ENCODE measurements around the gene NR5A2.

The NR5A2 gene

GRCh38 chr1:200075938-200076546 is 48.5 kb downstream of the NR5A2 start (continued):
- TF ChIP-seq ZNF366 (tag by site-specific recombination; conservative IDR thresholded peaks at IDR 0.05) = 0 out of 2 replicates have a peak, but pooled peaks have one; percentile 22
- TF ChIP-seq, protein P1, sequence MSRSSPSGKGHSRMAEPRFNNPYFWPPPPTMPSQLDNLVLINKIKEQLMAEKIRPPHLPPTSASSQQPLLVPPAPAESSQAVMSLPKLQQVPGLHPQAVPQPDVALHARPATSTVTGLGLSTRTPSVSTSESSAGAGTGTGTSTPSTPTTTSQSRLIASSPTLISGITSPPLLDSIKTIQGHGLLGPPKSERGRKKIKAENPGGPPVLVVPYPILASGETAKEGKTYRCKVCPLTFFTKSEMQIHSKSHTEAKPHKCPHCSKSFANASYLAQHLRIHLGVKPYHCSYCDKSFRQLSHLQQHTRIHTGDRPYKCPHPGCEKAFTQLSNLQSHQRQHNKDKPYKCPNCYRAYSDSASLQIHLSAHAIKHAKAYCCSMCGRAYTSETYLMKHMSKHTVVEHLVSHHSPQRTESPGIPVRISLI (tag by site-specific recombination; IDR thresholded peaks at IDR 0.05) = peak; percentile 80
- no peak for TF ChIP-seq GLIS1 (tag by site-specific recombination; IDR thresholded peaks at IDR 0.05)
- no peak for TF ChIP-seq RBAK (tag by site-specific recombination; IDR thresholded peaks at IDR 0.05)
- no peak for TF ChIP-seq ZSCAN23 (tag by site-specific recombination; IDR thresholded peaks at IDR 0.05)
- TF ChIP-seq ZFP69B (tag by site-specific recombination; IDR thresholded peaks at IDR 0.05) = no peak
- TF ChIP-seq, protein P2, sequence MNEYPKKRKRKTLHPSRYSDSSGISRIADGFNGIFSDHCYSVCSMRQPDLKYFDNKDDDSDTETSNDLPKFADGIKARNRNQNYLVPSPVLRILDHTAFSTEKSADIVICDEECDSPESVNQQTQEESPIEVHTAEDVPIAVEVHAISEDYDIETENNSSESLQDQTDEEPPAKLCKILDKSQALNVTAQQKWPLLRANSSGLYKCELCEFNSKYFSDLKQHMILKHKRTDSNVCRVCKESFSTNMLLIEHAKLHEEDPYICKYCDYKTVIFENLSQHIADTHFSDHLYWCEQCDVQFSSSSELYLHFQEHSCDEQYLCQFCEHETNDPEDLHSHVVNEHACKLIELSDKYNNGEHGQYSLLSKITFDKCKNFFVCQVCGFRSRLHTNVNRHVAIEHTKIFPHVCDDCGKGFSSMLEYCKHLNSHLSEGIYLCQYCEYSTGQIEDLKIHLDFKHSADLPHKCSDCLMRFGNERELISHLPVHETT (tag by site-specific recombination; IDR thresholded peaks at IDR 0.05) = no peak
- no peak for TF ChIP-seq ZNF148 (tag by site-specific recombination; IDR thresholded peaks at IDR 0.05; ENCODE audit: borderline replicate concordance)
- no peak for TF ChIP-seq ZNF19 (tag by site-specific recombination; IDR thresholded peaks at IDR 0.05; ENCODE audit: low read depth)
- TF ChIP-seq ZNF585B (tag by site-specific recombination; IDR thresholded peaks at IDR 0.05) = no peak
- peak; percentile 44; the same call in 1 of the 2 replicates for TF ChIP-seq EGR2 (tag by site-specific recombination; IDR thresholded peaks at IDR 0.05; ENCODE audit: low read depth)
- TF ChIP-seq ZNF112 (tag by site-specific recombination; IDR thresholded peaks at IDR 0.05) = no peak
- peak; percentile 68 for TF ChIP-seq ZFHX2 (tag by site-specific recombination; conservative IDR thresholded peaks at IDR 0.05)
- TF ChIP-seq, protein P3, sequence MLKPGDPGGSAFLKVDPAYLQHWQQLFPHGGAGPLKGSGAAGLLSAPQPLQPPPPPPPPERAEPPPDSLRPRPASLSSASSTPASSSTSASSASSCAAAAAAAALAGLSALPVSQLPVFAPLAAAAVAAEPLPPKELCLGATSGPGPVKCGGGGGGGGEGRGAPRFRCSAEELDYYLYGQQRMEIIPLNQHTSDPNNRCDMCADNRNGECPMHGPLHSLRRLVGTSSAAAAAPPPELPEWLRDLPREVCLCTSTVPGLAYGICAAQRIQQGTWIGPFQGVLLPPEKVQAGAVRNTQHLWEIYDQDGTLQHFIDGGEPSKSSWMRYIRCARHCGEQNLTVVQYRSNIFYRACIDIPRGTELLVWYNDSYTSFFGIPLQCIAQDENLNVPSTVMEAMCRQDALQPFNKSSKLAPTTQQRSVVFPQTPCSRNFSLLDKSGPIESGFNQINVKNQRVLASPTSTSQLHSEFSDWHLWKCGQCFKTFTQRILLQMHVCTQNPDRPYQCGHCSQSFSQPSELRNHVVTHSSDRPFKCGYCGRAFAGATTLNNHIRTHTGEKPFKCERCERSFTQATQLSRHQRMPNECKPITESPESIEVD (tag by site-specific recombination; IDR thresholded peaks at IDR 0.05) = 0 out of 2 replicates have a peak, but pooled peaks have one; percentile 11
- TF ChIP-seq ZIC2 (tag by site-specific recombination; IDR thresholded peaks at IDR 0.05) = no peak
- no peak for TF ChIP-seq ZFP3 (tag by site-specific recombination; IDR thresholded peaks at IDR 0.05; ENCODE audit: low read depth)
- TF ChIP-seq ZNF174 (tag by site-specific recombination; IDR thresholded peaks at IDR 0.05) = no peak
- TF ChIP-seq ZNF426 (tag by site-specific recombination; IDR thresholded peaks at IDR 0.05) = no peak
- TF ChIP-seq ZNF510 (tag by site-specific recombination; IDR thresholded peaks at IDR 0.05; ENCODE audit: insufficient replicate concordance) = no peak
- TF ChIP-seq, protein P4, sequence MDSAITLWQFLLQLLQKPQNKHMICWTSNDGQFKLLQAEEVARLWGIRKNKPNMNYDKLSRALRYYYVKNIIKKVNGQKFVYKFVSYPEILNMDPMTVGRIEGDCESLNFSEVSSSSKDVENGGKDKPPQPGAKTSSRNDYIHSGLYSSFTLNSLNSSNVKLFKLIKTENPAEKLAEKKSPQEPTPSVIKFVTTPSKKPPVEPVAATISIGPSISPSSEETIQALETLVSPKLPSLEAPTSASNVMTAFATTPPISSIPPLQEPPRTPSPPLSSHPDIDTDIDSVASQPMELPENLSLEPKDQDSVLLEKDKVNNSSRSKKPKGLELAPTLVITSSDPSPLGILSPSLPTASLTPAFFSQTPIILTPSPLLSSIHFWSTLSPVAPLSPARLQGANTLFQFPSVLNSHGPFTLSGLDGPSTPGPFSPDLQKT (IDR thresholded peaks at IDR 0.05; ENCODE audit: borderline replicate concordance, low read depth, low read length) = no peak
- TF ChIP-seq ZNF280D (tag by site-specific recombination; IDR thresholded peaks at IDR 0.05) = no peak
- no peak for TF ChIP-seq ZNF416 (tag by site-specific recombination; IDR thresholded peaks at IDR 0.05)
- TF ChIP-seq ZNF175 (tag by site-specific recombination; IDR thresholded peaks at IDR 0.05) = no peak
- TF ChIP-seq ZNF10 (tag by site-specific recombination; IDR thresholded peaks at IDR 0.05) = no peak
- TF ChIP-seq, protein P5, sequence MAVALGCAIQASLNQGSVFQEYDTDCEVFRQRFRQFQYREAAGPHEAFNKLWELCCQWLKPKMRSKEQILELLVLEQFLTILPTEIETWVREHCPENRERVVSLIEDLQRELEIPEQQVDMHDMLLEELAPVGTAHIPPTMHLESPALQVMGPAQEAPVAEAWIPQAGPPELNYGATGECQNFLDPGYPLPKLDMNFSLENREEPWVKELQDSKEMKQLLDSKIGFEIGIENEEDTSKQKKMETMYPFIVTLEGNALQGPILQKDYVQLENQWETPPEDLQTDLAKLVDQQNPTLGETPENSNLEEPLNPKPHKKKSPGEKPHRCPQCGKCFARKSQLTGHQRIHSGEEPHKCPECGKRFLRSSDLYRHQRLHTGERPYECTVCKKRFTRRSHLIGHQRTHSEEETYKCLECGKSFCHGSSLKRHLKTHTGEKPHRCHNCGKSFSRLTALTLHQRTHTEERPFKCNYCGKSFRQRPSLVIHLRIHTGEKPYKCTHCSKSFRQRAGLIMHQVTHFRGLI (tag by site-specific recombination; IDR thresholded peaks at IDR 0.05) = 0 out of 2 replicates have a peak, but pooled peaks have one; percentile 10
- no peak for TF ChIP-seq ZNF350 (tag by site-specific recombination; IDR thresholded peaks at IDR 0.05)
- TF ChIP-seq ZNF707 (tag by site-specific recombination; IDR thresholded peaks at IDR 0.05) = no peak
- no peak for TF ChIP-seq GFI1B (tag by site-specific recombination; IDR thresholded peaks at IDR 0.05)

Measured in HEK293 (cell line).